Measurements from ENCODE around the gene CLIC1.

DNA sequence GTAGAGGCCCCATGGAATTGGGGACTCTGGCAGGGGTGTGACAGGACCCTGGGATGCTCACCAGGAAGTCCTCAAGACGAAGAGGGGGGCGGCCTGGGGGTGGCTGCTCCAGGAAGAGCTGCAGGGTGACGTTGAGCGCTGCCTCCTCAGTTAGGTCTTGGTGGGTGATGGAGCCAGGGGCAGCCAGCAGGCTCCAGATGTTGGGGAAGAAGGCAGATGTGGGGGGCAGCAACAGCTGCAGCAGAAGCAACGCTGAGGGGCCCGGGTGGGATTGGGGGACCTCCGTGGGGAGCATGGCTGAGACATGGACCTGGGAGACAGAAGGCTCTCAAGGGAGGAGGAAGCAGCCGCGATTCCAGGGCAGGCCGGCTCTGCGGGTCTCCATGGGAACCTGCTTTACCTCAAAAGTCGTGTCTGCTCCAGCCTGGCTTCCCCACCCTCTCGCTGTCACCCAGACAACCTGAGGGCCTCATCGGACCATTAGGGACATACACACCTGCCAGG lies 40.2 kb upstream of the CLIC1 start:
- TF ChIP-seq, protein P1, sequence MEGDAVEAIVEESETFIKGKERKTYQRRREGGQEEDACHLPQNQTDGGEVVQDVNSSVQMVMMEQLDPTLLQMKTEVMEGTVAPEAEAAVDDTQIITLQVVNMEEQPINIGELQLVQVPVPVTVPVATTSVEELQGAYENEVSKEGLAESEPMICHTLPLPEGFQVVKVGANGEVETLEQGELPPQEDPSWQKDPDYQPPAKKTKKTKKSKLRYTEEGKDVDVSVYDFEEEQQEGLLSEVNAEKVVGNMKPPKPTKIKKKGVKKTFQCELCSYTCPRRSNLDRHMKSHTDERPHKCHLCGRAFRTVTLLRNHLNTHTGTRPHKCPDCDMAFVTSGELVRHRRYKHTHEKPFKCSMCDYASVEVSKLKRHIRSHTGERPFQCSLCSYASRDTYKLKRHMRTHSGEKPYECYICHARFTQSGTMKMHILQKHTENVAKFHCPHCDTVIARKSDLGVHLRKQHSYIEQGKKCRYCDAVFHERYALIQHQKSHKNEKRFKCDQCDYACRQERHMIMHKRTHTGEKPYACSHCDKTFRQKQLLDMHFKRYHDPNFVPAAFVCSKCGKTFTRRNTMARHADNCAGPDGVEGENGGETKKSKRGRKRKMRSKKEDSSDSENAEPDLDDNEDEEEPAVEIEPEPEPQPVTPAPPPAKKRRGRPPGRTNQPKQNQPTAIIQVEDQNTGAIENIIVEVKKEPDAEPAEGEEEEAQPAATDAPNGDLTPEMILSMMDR (IDR thresholded peaks at IDR 0.05): no peak
- no peak for TF ChIP-seq EP300 (IDR thresholded peaks at IDR 0.05; ENCODE audit: low read depth)
- TF ChIP-seq POLR2A (IDR thresholded peaks at IDR 0.05): no peak
- no peak for TF ChIP-seq POLR2AphosphoS5 (IDR thresholded peaks at IDR 0.05)

All from transverse colon (tissue), 4 donors.